GM08714 (cell line): Measurements from ENCODE around the gene C12orf60.

ENCODE experiments used
- H3K4me3 ChIP-seq: fragments of 200-500 bp; sonication (Bioruptor generic); 2 replicates; pipeline ENCODE4 v1.5.1; 2014; ENCODE audit warnings: mild to moderate bottlenecking, low read length, inconsistent platforms
- ZNF274 ChIP-seq: IDR thresholded peaks from 2 replicates; pipeline ENCODE4 v1.6.1; 2012; ENCODE audit warnings: mild to moderate bottlenecking, low read depth, low read length

The C12orf60 gene

DNA sequence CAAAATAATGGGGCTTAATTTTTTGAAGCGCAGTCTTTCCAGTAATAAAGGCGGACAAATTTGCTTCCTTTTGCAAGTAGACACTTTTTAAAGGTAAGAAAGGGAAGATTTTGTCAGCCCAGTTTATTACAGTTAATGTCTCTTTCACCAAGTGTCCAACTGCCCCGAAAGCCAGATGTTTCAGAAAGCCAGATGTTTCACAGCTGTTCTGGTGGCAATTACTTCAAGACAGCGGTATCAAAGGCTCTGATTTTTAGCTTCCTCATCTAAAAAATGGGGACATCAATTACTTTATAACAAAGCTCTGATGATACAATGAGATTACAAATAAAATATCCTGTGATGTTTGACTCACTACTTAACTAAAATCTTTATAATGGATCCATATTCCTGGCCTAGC is 1.2 kb upstream of the C12orf60 start:
- no peak for TF ChIP-seq ZNF274
- peak overlapping the region; percentile 70 for H3K4me3 ChIP-seq

DNA sequence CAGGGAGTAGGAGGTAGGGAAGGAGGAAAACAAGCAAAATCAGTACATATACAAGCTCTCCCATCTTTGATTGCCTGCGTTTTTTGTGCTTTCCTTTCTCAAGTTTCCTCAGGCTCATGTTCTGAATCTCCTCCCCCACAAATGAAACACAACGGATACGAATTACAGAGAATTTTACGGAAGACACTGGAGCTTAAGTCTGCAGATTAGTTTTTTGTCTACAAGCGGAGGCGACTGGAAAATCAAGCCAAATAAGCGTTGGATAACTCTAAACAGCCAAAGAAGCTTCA is 804 bp upstream of the C12orf60 start:
- TF ChIP-seq ZNF274, result no peak

DNA sequence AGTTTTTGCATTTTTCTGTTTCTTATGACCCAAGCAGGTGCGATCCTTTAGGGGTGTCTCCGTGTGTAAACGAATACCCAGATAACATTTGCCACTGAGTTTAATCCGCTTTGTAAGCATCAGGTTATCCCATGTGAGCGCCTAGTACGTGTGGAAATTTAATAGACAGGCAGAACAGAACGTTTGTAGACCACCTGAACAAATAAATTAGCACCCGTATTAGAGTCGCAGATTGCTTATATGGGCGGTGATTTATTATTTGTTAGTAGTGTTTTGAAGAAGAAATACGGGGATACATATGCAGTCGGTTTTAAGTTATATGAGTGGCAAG is 325 bp downstream of the C12orf60 start:
- TF ChIP-seq ZNF274, result no peak

More for the DNA sequence above, 804 bp upstream of the C12orf60 start:
- peak overlapping the region; percentile 70 for H3K4me3 ChIP-seq

DNA sequence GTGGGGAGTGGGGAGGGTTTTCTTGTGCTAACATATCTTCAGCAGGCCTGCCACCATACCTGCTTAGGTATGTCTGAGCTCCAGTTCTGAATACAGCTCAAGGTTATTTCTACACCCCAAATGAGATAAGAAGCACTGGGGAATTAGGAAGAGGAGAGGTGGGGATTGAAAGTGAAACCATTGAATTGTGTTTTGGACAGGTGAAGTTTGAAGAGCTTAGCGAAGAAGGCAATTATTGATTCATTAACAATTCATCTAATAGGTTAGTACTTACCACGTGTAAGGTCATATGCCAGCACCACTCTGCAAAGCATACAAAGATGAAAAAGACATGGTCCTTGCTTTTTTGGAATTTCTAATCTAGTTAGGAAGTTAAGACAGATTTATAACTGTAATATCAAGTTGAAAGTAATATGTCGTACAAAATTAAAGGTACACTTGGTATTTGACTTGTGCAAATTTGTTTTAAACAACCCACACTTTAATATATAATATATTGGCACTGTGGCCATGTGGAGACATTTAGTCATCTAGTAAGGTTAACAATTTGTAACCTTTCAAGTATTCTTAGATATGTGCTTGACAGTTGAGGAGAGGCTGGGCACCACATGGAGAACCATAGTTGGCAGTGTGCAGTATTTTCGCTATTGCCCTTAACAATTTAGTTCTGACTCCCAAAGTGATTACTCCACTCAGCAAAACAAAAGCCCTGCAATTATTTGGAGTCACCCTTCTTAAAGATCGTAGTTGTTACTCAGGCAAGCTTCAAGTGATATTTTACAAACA is 6.9 kb downstream of the C12orf60 start:
- H3K4me3 ChIP-seq, result no peak overlapping the region
- no peak for TF ChIP-seq ZNF274

More for the DNA sequence above, 325 bp downstream of the C12orf60 start:
- H3K4me3 ChIP-seq, result peak overlapping the region; percentile 70

DNA sequence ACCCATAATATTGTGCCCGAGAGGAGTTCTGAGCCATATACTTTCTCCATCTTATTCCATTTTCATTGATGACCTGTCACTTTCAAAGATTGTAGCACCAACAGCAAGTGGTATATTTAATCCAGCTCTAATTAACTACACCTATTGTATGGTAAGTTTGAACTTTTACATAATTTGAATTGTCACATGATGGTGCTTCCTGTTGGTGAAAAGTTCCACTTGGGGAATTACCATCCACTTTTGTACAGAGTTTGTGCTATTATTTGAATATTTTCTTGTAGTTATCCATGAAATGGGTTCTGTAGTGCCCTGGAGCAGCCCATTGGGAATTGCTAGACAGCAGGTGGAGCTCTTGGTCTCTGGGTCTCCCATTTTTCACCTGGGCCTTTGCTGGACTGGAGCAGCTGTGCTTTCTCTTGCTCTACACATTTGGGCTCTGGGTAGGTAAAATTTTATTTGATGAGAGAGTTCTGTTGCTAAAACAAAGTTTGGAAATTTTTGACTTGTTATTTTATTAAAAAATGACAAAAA is 7.5 kb downstream of the C12orf60 start:
- no peak overlapping the region for H3K4me3 ChIP-seq
- TF ChIP-seq ZNF274, result no peak

DNA sequence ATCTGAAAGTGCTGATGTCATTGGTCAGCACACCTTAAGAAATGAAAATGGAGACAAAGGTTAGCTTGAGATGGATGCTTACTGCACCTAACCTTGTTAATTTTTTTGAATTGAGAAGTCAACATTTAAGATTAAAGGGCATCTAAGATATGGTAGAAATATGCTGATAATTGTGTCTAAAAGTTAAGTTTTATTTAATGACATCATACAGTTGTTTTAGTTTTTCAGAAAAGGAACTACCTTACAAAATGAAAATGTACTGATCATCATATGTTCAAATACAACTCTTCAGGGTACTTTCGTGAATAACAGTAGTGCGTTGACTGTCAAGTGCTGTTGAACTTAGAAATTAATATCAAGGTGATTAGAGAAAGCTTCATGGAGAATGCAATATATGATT is 8.0 kb downstream of the C12orf60 start:
- no peak overlapping the region for H3K4me3 ChIP-seq
- no peak for TF ChIP-seq ZNF274

DNA sequence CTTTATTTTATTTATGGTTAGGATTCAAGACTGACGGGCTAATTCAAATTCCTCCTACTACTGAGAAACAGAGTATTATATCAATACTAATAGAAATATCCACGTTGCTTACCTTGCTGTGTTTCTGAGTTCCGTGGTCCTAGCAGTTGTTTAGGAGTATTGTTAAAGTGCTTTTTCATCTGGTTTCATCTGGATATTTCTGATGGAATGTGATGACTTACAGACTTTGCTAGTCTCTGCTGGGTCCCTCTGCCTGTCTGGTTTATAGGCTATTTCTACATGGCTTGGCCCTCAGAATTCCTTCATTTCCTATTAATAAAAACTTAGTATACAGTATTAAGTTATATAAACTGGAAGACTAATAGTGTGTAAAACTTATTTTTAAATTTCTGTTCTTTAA is 10.5 kb downstream of the C12orf60 start, which contains the start of gene SMCO3:
SMCO3 (minus strand) TSS at position 169 of the 400 bp plus-strand sequence. CDS start 7,502 bp downstream, outside the sequence.
- H3K4me3 ChIP-seq, result no peak within 1 kb of the TSS
- TF ChIP-seq ZNF274, result no peak

- no peak for TF ChIP-seq ZNF274
- H3K4me3 ChIP-seq, result no peak overlapping the region
Observed at GRCh38 chr12:14824012-14824634, 20.7 kb downstream of the C12orf60 start.

DNA sequence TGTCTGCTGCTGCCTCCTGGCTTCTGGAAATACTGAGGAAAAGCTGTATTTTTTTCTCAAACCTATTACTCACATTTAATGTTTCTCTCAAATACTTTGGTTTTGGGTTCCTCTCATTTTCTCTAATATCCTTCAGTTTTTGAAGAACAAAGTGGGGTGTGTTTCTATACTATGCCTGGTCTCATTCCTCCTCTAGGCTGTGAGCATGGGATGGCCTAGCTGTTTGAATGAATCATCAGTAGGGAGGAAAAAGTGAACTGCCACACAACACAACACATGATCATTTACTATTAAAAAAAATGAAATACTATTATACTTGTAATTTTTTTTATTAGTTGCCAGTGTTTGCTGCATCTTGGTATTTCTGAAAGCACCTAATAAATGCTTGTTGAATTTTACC is 21.8 kb downstream of the C12orf60 start:
- no peak overlapping the region for H3K4me3 ChIP-seq
- no peak for TF ChIP-seq ZNF274

DNA sequence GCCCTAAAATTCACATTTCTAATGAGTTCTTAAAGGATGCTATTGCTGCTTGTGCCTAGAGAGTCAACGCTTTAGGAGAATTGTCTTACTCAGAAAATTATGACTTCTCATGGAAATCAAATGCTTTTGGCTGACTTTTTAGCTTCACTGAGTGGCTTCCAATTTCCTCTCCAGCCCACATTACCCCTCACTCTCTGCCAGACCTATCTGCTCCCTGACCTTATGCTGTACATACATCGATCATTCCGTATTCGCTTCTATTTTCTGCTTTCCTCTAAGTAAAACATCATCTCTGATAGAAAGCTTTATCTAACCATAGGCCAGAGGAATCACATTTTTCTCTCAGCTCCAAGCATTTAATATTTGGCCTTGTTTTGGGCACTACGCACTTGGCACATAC is 23.0 kb downstream of the C12orf60 start:
- TF ChIP-seq ZNF274, result no peak
- no peak overlapping the region for H3K4me3 ChIP-seq

DNA sequence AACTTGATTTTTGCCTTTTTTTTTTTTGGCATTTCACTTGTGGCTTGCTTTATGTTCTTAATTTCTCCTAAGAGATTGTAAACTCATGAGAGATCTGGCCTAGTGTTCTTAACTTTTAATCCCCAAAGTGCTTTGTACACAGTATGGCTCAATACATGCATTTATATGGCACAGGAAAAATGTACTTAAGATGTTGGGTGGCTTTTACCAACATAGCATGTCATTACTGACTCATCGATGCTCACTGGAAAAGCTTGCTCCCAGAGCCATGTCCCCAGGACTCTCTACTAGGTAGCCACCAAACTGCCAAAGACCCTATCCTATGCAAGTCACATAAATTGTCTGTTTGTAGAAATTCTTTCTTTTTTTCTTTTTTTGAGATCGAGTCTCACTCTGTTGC is 23.6 kb downstream of the C12orf60 start:
- no peak overlapping the region for H3K4me3 ChIP-seq
- TF ChIP-seq ZNF274, result no peak

DNA sequence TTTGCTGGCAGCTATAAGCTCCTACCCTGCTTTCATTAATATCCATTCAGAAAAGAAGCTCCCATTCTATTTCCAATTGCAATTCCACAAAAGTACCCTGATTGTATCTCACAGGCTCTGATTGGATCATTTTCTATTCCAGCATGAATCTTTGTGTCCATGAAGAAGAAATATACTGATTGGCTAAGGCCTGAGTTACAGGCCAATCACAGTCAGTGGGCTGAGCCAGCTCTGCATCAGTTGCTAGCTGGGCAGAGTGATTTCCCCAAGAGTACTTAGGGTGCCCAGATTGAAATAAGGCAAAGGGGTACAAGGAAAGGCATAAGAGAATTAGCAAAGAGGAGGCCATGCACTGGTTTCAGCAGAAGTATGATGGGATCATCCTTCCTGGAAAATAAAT is 25.4 kb downstream of the C12orf60 start:
- TF ChIP-seq ZNF274, result no peak
- H3K4me3 ChIP-seq, result no peak overlapping the region

GRCh38 chr12:14833336-14833735 is 29.9 kb downstream of the C12orf60 start:
- no peak for TF ChIP-seq ZNF274
- H3K4me3 ChIP-seq, result no peak overlapping the region

DNA sequence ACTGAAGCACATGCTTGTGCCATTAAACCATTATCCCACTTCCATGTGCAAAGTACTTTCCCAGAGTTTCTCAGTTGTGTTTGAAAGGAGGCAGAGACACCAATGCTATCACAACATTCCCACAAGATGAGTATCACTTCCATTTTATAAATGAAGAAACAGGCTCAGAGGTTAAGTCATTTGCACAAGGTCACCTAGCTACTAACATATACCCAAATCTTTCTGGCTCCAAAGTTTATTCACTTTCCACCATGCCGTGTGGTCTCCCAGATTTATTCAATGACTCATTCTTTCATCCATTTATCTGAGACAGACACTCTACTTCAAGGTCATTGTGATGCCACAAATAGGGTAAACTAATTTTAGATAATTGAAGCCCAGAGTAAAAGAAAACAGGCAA is 30.5 kb downstream of the C12orf60 start:
- TF ChIP-seq ZNF274, result no peak
- no peak overlapping the region for H3K4me3 ChIP-seq

- H3K4me3 ChIP-seq, result no peak overlapping the region
- no peak for TF ChIP-seq ZNF274
Observed at GRCh38 chr12:14834509-14834908, 31.0 kb downstream of the C12orf60 start.

DNA sequence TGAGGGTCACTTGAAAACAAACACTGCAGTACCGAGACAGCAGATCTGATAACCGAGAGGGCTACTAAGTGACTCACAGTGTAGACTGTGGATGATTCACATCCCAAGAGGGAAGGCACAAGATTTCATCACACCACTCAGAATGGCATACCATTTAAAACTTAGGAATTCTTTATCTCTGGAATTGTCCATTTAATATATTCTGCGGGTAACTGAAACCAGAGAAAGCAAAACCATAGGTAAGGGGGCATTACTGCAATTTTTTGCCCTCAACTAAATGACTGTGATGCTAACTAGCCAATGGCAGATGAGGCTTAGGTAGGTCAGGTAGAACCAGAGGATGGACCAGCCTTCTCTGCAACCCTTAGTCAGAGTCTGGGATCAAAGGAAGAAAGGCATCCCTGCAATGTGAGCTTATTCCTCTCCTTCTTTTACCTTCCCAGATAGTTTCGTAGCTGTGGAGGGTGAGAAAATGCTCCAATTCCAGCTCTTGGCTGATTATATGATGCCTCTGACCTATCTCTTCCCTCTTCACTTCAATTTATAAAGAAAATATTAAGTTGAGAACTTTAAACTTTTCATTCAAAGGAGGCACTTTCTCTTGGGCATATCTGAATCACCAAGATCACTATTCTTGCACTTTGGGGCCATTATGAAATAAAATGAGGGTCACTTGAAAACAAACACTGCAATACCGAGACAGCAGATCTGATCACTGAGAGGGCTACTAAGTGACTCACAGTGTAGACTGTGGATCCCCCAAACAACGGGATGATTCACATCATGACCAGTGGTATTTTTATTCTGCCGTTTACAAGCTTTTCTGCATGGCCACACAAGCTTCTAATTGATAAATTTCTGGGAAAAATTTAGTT is 33.1 kb downstream of the C12orf60 start:
- TF ChIP-seq ZNF274, result no peak
- H3K4me3 ChIP-seq, result no peak overlapping the region
